Hematopoietic multipotent progenitor cell treated with erythropoietin and hydrocortisone succinate and interleukin-3 and kit ligand, for 4 days (in vitro differentiated cells): Measurements from ENCODE around the gene SUZ12.
"Not testable (repeated sequence)": the region's sequence is repeated elsewhere in the genome, so short reads cannot be mapped to it uniquely, and the experiment has no call there.

Experiments
- DNase-seq: peaks from one replicate; pipeline ENCODE4 v3.0.0-alpha.2; 2015

Gene SUZ12

GRCh38 chr17:31936615-31937609, at the start of gene SUZ12:
TSS of gene SUZ12 (plus strand) at chr17:31937007. CDS start at chr17:31937247, 240 bp downstream.
- DNase-seq: peak; percentile 94

DNA sequence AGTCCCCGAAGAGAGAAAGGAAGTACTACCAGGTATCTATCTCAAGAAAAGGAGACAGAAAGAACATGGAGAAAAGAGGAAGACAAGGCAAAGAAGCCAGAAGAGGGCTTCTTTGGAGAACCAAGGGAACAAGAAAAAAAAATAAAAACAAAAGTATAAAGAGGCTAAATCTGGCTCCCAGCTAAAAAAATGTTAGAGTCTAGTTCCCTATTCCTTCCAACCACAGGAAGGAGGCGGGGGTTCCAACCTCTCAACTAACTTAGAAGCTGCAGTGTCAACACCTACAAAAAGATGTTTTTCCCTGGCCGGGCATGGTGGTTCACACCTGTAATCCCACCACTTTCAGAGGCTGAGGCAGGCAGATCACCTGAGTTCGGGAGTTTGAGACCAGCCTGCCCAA, 48.7 kb upstream of the SUZ12 start:
- peak; percentile 80 for DNase-seq

DNA sequence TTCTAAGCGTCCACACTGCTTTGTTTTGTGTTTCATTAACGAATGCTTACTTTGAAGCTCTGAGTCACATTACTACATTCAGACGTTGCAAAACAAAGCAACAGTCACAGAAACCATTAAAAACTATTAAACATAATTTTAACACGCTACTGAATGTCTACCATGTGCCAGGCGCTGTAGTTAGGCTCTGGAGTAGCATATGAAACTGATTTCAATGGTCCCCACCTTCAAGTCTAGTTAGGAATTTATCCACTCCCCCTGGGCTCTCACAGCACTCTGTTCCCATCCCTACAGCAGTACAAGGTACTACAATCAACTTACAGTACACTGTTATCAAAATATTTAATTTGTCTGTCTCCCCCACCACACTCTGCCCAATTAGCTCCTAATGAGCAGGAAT, 35.9 kb upstream of the SUZ12 start:
- DNase-seq: peak; percentile 50

DNA sequence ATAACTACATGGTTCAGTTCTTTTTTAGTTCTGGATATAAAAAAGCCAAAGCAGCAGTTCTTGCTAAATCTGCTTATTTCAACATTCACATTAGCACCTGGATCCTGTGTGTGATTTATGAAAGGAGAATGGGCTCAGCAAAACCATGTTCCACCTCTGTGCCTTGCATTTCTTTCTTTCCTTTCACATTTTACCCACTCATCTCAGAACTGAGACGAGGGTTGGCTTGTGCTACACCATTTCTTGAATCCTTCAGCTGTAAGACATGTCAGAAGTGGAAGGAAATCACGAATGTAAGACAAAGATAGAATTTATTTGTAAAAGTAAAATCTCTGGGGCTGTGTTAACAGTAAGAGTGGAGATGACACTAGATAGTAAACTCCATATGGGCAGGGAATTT, 34.1 kb upstream of the SUZ12 start:
- no peak for DNase-seq

- DNase-seq: no peak
These were observed 33.4 kb upstream of the SUZ12 start for GRCh38 chr17:31903401-31903800.

GRCh38 chr17:31907342-31907962, 29.4 kb upstream of the SUZ12 start:
- peak; percentile 73 for DNase-seq

- DNase-seq: peak; percentile 24
These were observed 28.4 kb upstream of the SUZ12 start for GRCh38 chr17:31908386-31908785.

DNA sequence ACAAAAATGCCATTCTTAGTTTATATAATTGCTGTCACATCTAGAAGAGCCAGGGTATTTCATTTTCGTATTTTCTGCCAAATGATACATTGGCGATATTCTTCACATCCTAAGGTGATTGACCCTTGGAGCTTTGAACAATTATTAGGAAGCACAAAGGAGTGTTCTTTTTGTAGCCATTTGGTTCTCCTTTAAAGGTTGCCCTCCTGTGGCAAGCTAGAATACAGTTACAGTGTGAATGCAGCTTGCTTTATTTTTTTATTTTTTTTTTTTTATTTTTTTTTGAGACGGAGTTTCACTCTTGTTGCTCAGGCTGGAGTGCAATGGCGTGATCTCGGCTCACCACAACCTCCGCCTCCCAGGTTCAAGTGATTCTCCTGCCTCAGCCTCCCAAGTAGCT, 24.1 kb upstream of the SUZ12 start:
- DNase-seq: peak; percentile 68

- no peak for DNase-seq
These were observed 21.2 kb upstream of the SUZ12 start for GRCh38 chr17:31915456-31916100.

GRCh38 chr17:31916491-31917064, 20.2 kb upstream of the SUZ12 start:
- DNase-seq: no peak

DNA sequence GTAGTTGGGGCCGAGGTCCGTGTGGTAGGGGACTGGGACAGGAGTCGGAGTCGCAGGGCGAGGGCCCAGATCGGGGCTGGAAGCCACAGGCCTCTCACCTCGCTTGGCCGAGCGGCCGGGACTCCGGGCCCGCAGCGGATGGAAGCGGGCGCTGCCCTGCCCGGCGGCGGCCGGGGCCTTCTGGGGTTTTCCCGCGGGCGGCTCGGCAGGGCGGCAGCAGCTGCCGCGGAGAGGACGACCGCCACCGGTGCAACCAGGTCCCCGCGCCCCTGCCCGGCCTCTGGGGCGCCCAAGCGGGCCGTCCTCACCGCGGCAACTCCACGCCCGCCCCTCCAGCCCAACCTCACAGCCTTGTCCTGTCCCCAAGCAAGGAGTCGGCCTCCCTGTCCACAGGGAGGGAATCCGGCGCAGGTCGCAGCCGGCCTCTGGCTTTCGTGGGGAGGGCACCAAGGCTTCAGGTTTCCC, 19.7 kb upstream of the SUZ12 start:
- DNase-seq: peak; percentile 41

GRCh38 chr17:31917721-31918120, 19.1 kb upstream of the SUZ12 start:
- DNase-seq: not testable (repeated sequence)

DNA sequence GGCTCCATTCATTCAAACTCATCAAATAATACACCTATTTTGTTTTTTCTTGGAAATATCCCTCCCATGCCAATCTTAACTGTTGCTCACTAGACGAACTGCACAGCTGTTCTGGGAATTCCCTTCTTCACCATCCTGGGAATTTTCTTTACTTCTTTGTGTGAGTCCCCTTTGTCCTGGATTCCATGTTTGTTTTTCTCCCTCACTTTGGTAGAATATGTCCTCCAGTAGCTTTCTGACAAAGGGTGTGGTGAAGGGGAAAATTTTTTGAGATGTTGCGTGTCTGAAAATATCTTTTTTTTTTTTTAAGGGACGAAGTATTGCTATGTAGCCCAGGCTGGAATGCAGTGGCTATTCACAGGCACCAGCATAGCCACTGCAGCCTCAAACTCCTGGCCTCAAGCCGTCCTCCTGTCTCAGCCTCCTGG, 18.1 kb upstream of the SUZ12 start:
- DNase-seq: no peak

GRCh38 chr17:31919802-31920525, 16.8 kb upstream of the SUZ12 start:
- DNase-seq: no peak

DNA sequence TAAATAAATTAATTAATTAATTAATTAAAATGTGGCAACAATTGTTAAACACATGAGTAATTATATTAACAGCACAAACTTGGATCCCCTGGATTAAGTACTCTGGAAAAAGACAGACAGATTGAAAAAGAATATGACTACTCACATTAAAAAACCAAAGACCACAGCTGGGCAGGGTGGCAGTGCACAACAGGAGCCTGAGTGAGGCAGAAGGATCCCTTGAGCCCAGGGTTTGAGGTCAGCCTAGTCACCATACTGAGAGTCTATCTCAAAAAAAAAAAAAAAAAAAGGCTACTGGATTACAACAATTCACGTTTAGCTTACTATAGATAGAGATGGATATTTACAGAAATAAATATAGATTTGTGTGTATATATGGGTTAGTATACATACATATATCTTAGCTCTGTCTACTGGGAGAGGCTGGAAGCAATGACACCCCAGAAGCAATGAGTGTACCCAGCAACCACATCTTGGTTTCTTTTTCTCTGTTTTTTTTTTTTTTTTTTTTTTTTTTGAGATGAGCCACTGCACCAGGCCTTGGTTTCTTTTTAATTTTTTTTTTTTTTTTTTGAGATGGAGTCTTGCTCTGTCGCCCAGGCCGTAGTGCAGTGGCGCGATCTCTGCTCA, 10.6 kb upstream of the SUZ12 start:
- DNase-seq: no peak

DNA sequence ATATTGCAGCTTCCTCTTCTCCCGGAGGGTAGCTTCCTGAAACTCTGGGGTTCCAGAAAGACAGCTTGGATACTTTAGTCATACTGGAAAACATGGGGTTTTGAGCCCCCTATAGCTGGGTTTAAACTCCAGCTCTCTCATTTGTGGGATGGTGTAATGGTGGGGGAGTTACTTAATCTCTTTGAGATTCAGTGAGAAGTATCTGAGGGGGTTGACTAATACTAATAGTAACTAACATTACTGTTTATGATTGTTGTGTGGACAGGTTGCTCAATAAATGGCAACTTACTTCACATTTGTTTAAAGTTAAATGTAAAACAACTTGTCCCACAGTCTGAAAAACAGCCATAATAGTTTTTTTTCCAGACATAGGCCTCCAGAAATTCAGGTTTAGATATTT, 5.1 kb upstream of the SUZ12 start:
- no peak for DNase-seq

DNA sequence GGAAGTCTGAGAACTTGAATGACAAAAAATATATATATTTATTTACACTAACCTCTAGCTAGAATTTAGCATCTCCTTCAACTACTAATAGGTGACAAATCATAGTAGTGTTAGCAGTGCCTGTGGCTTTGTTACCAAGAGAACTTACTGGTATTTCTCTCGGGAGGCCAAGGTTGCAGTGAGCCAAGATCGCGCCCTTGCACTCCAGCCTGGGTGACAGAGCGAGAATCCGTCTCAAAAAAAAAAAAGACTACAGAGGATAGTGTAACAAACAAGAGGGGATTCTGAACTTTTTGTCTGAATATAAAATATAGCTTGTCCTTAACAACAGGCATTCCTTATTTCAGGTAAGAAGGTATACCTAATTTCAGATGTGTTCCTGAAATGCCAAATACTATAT, 1.3 kb upstream of the SUZ12 start:
- no peak for DNase-seq

DNA sequence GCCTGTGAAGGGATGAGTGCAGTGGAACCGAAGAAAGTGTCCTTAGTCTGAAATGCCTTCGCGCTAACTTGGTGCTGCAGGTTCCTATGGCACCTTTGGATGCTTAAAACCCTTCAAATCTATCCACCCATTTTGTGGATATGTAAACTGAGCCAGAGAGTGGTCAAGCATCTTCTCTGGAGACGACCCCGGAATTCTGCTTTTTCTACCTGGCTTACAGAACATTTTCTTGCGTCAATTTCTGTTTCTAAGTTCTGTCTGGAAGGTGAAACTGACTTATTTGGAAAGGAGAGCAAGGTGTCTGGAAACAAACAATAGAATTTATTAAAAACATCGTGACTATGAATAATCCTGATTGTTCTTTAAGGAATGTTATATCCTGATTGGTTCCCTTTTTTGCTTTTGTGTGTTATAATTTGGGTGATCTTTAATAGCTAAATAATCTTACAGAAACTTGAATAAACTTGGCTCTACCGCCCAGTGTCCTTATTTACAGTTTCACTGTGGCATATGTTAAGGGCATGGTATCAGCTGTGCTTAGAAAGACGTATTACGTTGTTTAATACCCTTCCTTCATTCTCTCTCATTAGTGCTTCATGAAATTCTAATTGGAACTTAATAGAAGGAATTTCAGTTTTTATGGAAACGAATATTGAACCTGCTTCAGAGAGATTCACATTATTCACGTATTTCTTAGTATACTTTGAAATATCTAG, 1.3 kb downstream of the SUZ12 start:
- DNase-seq: not testable (repeated sequence)

GRCh38 chr17:31941916-31942315, 5.1 kb downstream of the SUZ12 start:
- not testable (repeated sequence) for DNase-seq

- not testable (repeated sequence) for DNase-seq
These were observed 5.6 kb downstream of the SUZ12 start for GRCh38 chr17:31942396-31942795.

- not testable (repeated sequence) for DNase-seq
These were observed 15.1 kb downstream of the SUZ12 start for GRCh38 chr17:31951953-31952352.
